Measurements from ENCODE around the gene DDX23.
"Not testable (repeated sequence)": the region's sequence is repeated elsewhere in the genome, so short reads cannot be mapped to it uniquely, and the experiment has no call there.

The DDX23 gene

GRCh38 chr12:48851883-48852733, at the start of gene DDX23:
Gene DDX23 (minus strand): TSS chr12:48852163. CDS start chr12:48845782, 6,381 bp downstream.
- DNase-seq, result peak; percentile 96

GRCh38 chr12:48901278-48901677, 49.3 kb upstream of the DDX23 start:
- DNase-seq, result no peak

- no peak for DNase-seq
Observed at GRCh38 chr12:48899651-48900050, 47.7 kb upstream of the DDX23 start.

GRCh38 chr12:48894271-48894670, 42.3 kb upstream of the DDX23 start:
- no peak for DNase-seq

- peak; percentile 38 for DNase-seq
Observed at GRCh38 chr12:48890657-48891418, 38.9 kb upstream of the DDX23 start.

- DNase-seq, result no peak
Observed at GRCh38 chr12:48889679-48890078, 37.7 kb upstream of the DDX23 start.

GRCh38 chr12:48883305-48884161, 31.6 kb upstream of the DDX23 start:
- DNase-seq, result no peak

GRCh38 chr12:48882972-48883304, 31.0 kb upstream of the DDX23 start:
- DNase-seq, result no peak

GRCh38 chr12:48882315-48882687, 30.3 kb upstream of the DDX23 start:
- DNase-seq, result no peak

GRCh38 chr12:48881686-48882314, 29.8 kb upstream of the DDX23 start:
- DNase-seq, result no peak

GRCh38 chr12:48880647-48881046, 28.7 kb upstream of the DDX23 start:
- no peak for DNase-seq

GRCh38 chr12:48878548-48878947, 26.6 kb upstream of the DDX23 start:
- no peak for DNase-seq

GRCh38 chr12:48875944-48876515, 24.1 kb upstream of the DDX23 start:
- no peak for DNase-seq

GRCh38 chr12:48873534-48873933, 21.6 kb upstream of the DDX23 start:
- not testable (repeated sequence) for DNase-seq

GRCh38 chr12:48873096-48873495, 21.1 kb upstream of the DDX23 start:
- no peak for DNase-seq

GRCh38 chr12:48869191-48869590, 17.2 kb upstream of the DDX23 start:
- DNase-seq, result no peak

GRCh38 chr12:48868451-48868850, 16.5 kb upstream of the DDX23 start:
- DNase-seq, result no peak

GRCh38 chr12:48866052-48866711, 14.2 kb upstream of the DDX23 start:
- DNase-seq, result no peak

- DNase-seq, result peak; percentile 89
Observed at GRCh38 chr12:48865281-48866051, 13.5 kb upstream of the DDX23 start, which contains the start of gene RND1. Gene RND1 (minus strand): TSS chr12:48865870. CDS start chr12:48865767, 103 bp downstream.

- DNase-seq, result no peak
Observed at GRCh38 chr12:48863291-48863690, 11.3 kb upstream of the DDX23 start.

- DNase-seq, result no peak
Observed at GRCh38 chr12:48862760-48863159, 10.8 kb upstream of the DDX23 start.
